SU-DHL-6 (cell line): ENCODE results near the gene IPCEF1.

ENCODE experiments used
- H2AFZ ChIP-seq: fragments of 200-600 bp; sonication (generic); 2 replicates; pipeline ENCODE4 v1.6.1; 2014; ENCODE audit warnings: low read depth, mild to moderate bottlenecking, moderate library complexity, mixed read lengths, antibody characterized with exemption, low read length; ENCODE audit not compliant: severe bottlenecking
- H3F3A ChIP-seq: fragments of 200-600 bp; shearing (Covaris generic); 2 replicates; pipeline ENCODE4 v1.6.0; 2016; ENCODE audit warnings: antibody characterized with exemption, mild to moderate bottlenecking; ENCODE audit not compliant: insufficient read depth
- H3K27ac ChIP-seq: fragments of 200-600 bp; sonication (generic); 2 replicates; pipeline ENCODE4 v1.5.1; 2016; ENCODE audit warnings: low read depth, mild to moderate bottlenecking, low read length, moderate library complexity, mixed read lengths
- H3K27me3 ChIP-seq: fragments of 200-600 bp; sonication (generic), shearing (Covaris generic); 2 replicates; pipeline ENCODE4 v1.6.0; 2014; ENCODE audit warnings: mild to moderate bottlenecking, low read length
- H3K36me3 ChIP-seq: fragments of 200-600 bp; sonication (generic); 2 replicates; pipeline ENCODE4 v1.6.1; 2014; ENCODE audit warnings: mild to moderate bottlenecking, low read length, mixed read lengths
- H3K4me2 ChIP-seq: fragments of 300-600, 200-600 bp; shearing (Covaris generic), sonication (generic); 2 replicates; pipeline ENCODE4 v1.6.0; 2014; ENCODE audit warnings: low read length, low read depth, mild to moderate bottlenecking; ENCODE audit not compliant: poor library complexity, severe bottlenecking
- H3K4me3 ChIP-seq: fragments of 200-600 bp; sonication (generic); 2 replicates; pipeline ENCODE4 v1.5.1; 2014; ENCODE audit warnings: antibody characterized with exemption, low read length, mild to moderate bottlenecking, mixed read lengths; ENCODE audit not compliant: insufficient read depth, poor library complexity, severe bottlenecking
- H3K79me2 ChIP-seq: fragments of 200-600 bp; sonication (generic); 2 replicates; pipeline ENCODE4 v1.6.1; 2014; ENCODE audit warnings: mild to moderate bottlenecking, low read length, moderate library complexity; ENCODE audit not compliant: insufficient read depth
- H3K9ac ChIP-seq: fragments of 200-600 bp; sonication (generic); 2 replicates; pipeline ENCODE4 v1.7.0; 2014; ENCODE audit warnings: mild to moderate bottlenecking, low read length
- H3K9me2 ChIP-seq: fragments of 200-600 bp; sonication (generic); replicated peaks from 2 replicates; pipeline ENCODE4 v1.6.1; 2014; ENCODE audit warnings: low read length; ENCODE audit not compliant: insufficient read depth
- H3K9me3 ChIP-seq: fragments of 200-600 bp; sonication (generic); 2 replicates; pipeline ENCODE4 v1.6.1; 2014; ENCODE audit warnings: low read length, mixed read lengths; ENCODE audit not compliant: insufficient read depth
- H4K20me1 ChIP-seq: fragments of 200-600 bp; sonication (generic); 2 replicates; pipeline ENCODE4 v1.6.1; 2014; ENCODE audit warnings: low read depth, mild to moderate bottlenecking, antibody characterized with exemption, low read length, moderate library complexity, mixed read lengths
- CTCF ChIP-seq: fragments of 200-600 bp; sonication (generic); IDR thresholded peaks from one replicate; pipeline ENCODE4 v1.5.1; 2017; ENCODE audit warnings: antibody characterized with exemption, mild to moderate bottlenecking, low read length, moderate library complexity; ENCODE audit not compliant: insufficient read depth, poor library complexity, severe bottlenecking
- EZH2phosphoT487 ChIP-seq: fragments of 200-600 bp; sonication (generic), shearing (Covaris generic); conservative IDR thresholded peaks from 2 replicates; pipeline ENCODE4 v1.6.1; 2018; ENCODE audit warnings: mild to moderate bottlenecking, antibody characterized with exemption, low read length, moderate library complexity, mixed read lengths

IPCEF1 gene

GRCh38 chr6:154197196-154197860 lies 159.3 kb downstream of the IPCEF1 start:
- H3K79me2 ChIP-seq = no peaks in the 10 kb centered on the region
- H3F3A ChIP-seq = no peaks in the 10 kb centered on the region
- no peaks in the 10 kb centered on the region for H3K36me3 ChIP-seq
- H3K9me2 ChIP-seq = no peaks in the 10 kb centered on the region
- no peak overlapping the region for H3K4me2 ChIP-seq
- H3K4me3 ChIP-seq = no peak overlapping the region
- no peak for TF ChIP-seq EZH2phosphoT487
- TF ChIP-seq CTCF = no peak
- H3K9me3 ChIP-seq = no peaks in the 10 kb centered on the region
- H3K27me3 ChIP-seq = no peaks in the 10 kb centered on the region
- no peak overlapping the region for H3K9ac ChIP-seq
- H4K20me1 ChIP-seq = no peaks in the 10 kb centered on the region
- H2AFZ ChIP-seq = no peak overlapping the region
- H3K27ac ChIP-seq = no peak overlapping the region

GRCh38 chr6:154196333-154196885 lies 160.2 kb downstream of the IPCEF1 start:
- no peaks in the 10 kb centered on the region for H3K36me3 ChIP-seq
- H3K9me3 ChIP-seq = no peaks in the 10 kb centered on the region
- no peaks in the 10 kb centered on the region for H3F3A ChIP-seq
- H2AFZ ChIP-seq = no peak overlapping the region
- no peaks in the 10 kb centered on the region for H4K20me1 ChIP-seq
- H3K4me3 ChIP-seq = no peak overlapping the region
- H3K9ac ChIP-seq = no peak overlapping the region
- no peak overlapping the region for H3K27ac ChIP-seq
- H3K4me2 ChIP-seq = no peak overlapping the region
- H3K27me3 ChIP-seq = no peaks in the 10 kb centered on the region
- H3K79me2 ChIP-seq = no peaks in the 10 kb centered on the region
- no peaks in the 10 kb centered on the region for H3K9me2 ChIP-seq
- TF ChIP-seq EZH2phosphoT487 (no peak), CTCF (no peak)

GRCh38 chr6:154187714-154188113 lies 168.9 kb downstream of the IPCEF1 start:
- Histone ChIP-seq H3K27ac (no peak overlapping the region), H3K9me2 (no peaks in the 10 kb centered on the region), H4K20me1 (no peaks in the 10 kb centered on the region), H3K79me2 (no peaks in the 10 kb centered on the region), H3F3A (no peaks in the 10 kb centered on the region), H3K36me3 (no peaks in the 10 kb centered on the region), H3K4me2 (no peak overlapping the region), H2AFZ (no peak overlapping the region), H3K27me3 (0 out of 2 replicates have a peak, but pooled peaks cover 3% of the 10 kb centered on the region), H3K4me3 (no peak overlapping the region), H3K9me3 (no peaks in the 10 kb centered on the region), H3K9ac (no peak overlapping the region)
- TF ChIP-seq EZH2phosphoT487 (no peak), CTCF (no peak)
